DND-41 (cell line): ENCODE data around the gene TNIP3.

ENCODE experiments used
- CTCF ChIP-seq: IDR thresholded peaks from 2 replicates; pipeline ENCODE4 v1.5.1; 2012; ENCODE audit warnings: borderline replicate concordance, low read length, moderate library complexity, mild to moderate bottlenecking; ENCODE audit not compliant: poor library complexity, severe bottlenecking; ENCODE audit errors: extremely low read depth
- EZH2 ChIP-seq: IDR thresholded peaks from 3 replicates; pipeline ENCODE4 v1.6.1; 2012; ENCODE audit warnings: borderline replicate concordance, low read depth, mild to moderate bottlenecking, moderate library complexity, low read length, inconsistent platforms; ENCODE audit not compliant: severe bottlenecking

DNA sequence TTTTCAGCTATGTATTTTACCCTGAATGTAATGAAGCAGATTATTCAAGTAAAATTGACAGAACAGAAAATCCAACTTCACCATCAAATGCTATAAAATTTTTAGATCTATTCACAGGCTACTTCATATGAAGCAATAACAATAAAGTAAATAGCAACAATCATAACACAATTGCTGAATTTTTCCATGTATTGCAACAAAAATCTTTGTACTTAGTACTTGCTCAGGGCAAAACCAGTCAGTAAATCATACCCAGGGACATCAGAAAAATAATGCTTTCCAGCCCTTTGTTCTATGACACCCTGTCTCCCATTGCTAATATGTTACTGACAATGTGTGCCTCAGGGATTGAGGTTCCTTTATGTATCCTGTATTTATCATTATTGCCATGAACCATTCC lies 15.5 kb downstream of the TNIP3 start:
- no peak for TF ChIP-seq CTCF
- TF ChIP-seq EZH2 = no peak
